Neural crest cell (in vitro differentiated cells): ENCODE measurements around the gene EIF4E2. TPM values are rescaled to one million over a fixed set of nuclear protein-coding genes. Genes with fewer than 3 reads are reported as not detected.

Source experiments
- DNase-seq: peaks from one replicate; pipeline ENCODE4 v3.0.0; 2021; ENCODE audit warnings: low read depth, mixed read lengths, low spot score
- H3K27ac Mint-ChIP-seq: one replicate; pipeline ENCODE4 v1.8.0; 2021; ENCODE audit warnings: mild to moderate bottlenecking, mixed read lengths; ENCODE audit not compliant: unreplicated experiment
- H3K27me3 Mint-ChIP-seq: 2 replicates; pipeline ENCODE4 v1.8.0; 2021; ENCODE audit warnings: low read depth, mild to moderate bottlenecking, mixed read lengths
- H3K36me3 Mint-ChIP-seq: 2 replicates; pipeline ENCODE4 v1.8.0; 2021; ENCODE audit warnings: low read depth, mild to moderate bottlenecking, mixed read lengths
- H3K4me1 Mint-ChIP-seq: 2 replicates; pipeline ENCODE4 v1.8.0; 2021; ENCODE audit warnings: mixed read lengths
- H3K4me3 Mint-ChIP-seq: one replicate; pipeline ENCODE4 v1.8.0; 2021; ENCODE audit warnings: mild to moderate bottlenecking, mixed read lengths
- H3K9me3 Mint-ChIP-seq: 2 replicates; pipeline ENCODE4 v1.8.0; 2021; ENCODE audit warnings: mixed read lengths
- CTCF ChIP-seq: fragments of 200-600 bp; sonication (generic); conservative IDR thresholded peaks from 2 replicates; pipeline ENCODE4 v1.5.0; 2021; ENCODE audit warnings: antibody characterized with exemption, mild to moderate bottlenecking
- total RNA-seq: library from RNA; stranded (reverse); gene quantifications from 2 replicates; pipeline ENCODE4 v1.2.1, GENCODE V29; 2021

Gene EIF4E2
- total RNA-seq, 1 donor from 2014 or later, result 85.7 TPM

- peaks cover 43% of the 10 kb centered on the region for H3K36me3 Mint-ChIP-seq
- no peaks in the 10 kb centered on the region for H3K27me3 Mint-ChIP-seq
- H3K9me3 Mint-ChIP-seq, result peaks cover 4% of the 10 kb centered on the region
- peaks cover 33% of the 10 kb centered on the region for H3K4me1 Mint-ChIP-seq
- no peak for DNase-seq
- H3K27ac Mint-ChIP-seq, result no peak overlapping the region
- TF ChIP-seq CTCF, result no peak
- H3K4me3 Mint-ChIP-seq, result peak overlapping the region; percentile 66
These were observed 2.5 kb upstream of the EIF4E2 start for GRCh38 chr2:232547991-232548390.

DNA sequence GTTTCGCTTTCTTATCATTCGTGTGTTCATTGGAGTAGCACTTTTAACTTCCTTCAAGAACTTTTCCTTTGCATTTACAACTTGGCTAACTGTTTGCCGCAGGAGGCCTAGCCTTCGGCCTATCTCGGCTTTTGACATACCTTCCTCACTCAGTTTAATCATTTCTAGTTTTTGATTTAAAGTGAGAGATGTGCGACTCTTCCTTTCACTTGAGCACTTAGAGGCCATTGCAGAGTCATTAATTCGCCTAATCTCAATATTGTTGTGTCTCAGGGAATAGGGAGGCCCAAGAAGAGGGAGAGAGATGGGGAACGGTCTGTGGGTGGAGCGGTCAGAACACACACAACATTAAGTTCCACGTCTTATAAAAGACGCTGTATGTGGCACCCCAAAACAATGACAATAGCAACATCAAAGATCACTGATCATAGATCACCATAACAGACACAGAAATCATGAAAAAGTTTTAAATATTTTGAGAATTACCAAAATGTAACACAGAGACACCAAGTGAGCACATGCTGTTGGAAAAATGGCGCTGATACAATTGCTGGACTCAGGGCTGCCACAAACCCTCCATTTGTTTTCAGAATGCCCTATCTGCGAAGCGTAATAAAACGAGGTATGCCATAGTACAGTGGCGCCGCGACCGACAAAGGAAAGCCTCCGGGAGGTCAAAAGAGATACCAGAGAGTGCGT is 685 bp upstream of the EIF4E2 start:
- Mint-ChIP-seq H3K36me3 (peaks cover 39% of the 10 kb centered on the region), H3K4me1 (peaks cover 43% of the 10 kb centered on the region), H3K4me3 (peak overlapping the region; percentile 97), H3K27me3 (no peaks in the 10 kb centered on the region), H3K27ac (peak overlapping the region; percentile 98), H3K9me3 (peaks cover 4% of the 10 kb centered on the region)
- DNase-seq, result no peak
- no peak for TF ChIP-seq CTCF

DNA sequence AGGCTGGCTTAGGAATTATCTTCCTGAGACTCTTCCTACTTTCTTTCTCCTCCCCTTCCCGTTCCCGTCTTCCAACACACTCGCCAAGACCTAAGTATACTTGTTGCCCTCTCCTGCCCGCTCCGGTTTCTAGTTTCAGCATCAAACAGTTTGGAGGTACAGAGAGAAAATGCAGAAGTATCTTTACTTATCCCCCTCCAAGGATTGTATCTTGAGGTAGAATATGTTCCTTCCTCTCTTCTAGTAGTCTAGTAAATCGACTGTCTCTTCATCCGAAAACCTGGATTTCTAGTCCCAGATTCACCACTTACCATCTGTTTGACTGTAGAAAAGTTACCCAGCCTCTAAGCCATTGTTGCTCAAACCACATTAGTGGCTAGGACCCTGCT is 755 bp downstream of the EIF4E2 start:
- H3K4me3 Mint-ChIP-seq, result peak overlapping the region; percentile 97
- peaks cover 39% of the 10 kb centered on the region for H3K36me3 Mint-ChIP-seq

GRCh38 chr2:232551776-232552175 is 1.3 kb downstream of the EIF4E2 start:
- Mint-ChIP-seq H3K27me3 (no peaks in the 10 kb centered on the region), H3K9me3 (peaks cover 4% of the 10 kb centered on the region), H3K4me3 (peak overlapping the region; percentile 97), H3K4me1 (peaks cover 43% of the 10 kb centered on the region), H3K27ac (peak overlapping the region; percentile 95), H3K36me3 (peaks cover 37% of the 10 kb centered on the region)
- DNase-seq, result no peak
- no peak for TF ChIP-seq CTCF

More for the DNA sequence above, 755 bp downstream of the EIF4E2 start:
- Mint-ChIP-seq H3K27me3 (no peaks in the 10 kb centered on the region), H3K9me3 (peaks cover 4% of the 10 kb centered on the region), H3K27ac (peak overlapping the region; percentile 95), H3K4me1 (peaks cover 43% of the 10 kb centered on the region)
- no peak for DNase-seq
- no peak for TF ChIP-seq CTCF

DNA sequence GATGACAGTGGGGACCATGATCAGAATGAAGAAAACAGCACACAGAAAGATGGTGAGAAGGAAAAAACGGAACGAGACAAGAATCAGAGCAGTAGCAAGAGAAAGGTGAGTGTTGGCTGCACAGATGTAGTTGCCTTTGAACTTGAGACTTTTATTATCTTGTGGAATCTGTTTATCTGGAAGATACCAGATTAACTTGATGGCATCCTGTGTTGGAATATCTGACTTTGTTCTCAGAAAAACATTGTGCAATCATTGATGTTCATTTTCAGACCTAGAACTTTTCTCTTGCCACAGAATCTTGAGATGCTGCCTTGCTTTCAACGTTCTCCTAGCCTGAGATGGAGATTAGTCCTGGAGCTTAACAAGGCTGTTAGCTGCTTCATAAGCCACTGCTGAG is 5.9 kb downstream of the EIF4E2 start:
- peaks cover 7% of the 10 kb centered on the region for H3K36me3 Mint-ChIP-seq
- H3K27ac Mint-ChIP-seq, result no peak overlapping the region
- no peak for DNase-seq
- H3K9me3 Mint-ChIP-seq, result no peaks in the 10 kb centered on the region
- peaks cover 20% of the 10 kb centered on the region for H3K4me1 Mint-ChIP-seq
- no peak overlapping the region for H3K4me3 Mint-ChIP-seq
- H3K27me3 Mint-ChIP-seq, result no peaks in the 10 kb centered on the region
- no peak for TF ChIP-seq CTCF
